Spinal cord (tissue), 10 donors: Measurements from ENCODE around the gene KLHL22. TPM values are rescaled to one million over a fixed set of nuclear protein-coding genes. Genes with fewer than 3 reads are reported as not detected.
A peak's percentile ranks its signal among the peaks of the same experiment; 100 is the strongest.

Source experiments
- DNase-seq, 6 donors: peaks; one replicate each; pipeline versions ENCODE4 v3.0.0 to v3.0.0-alpha.2; 2013 to 2015; ENCODE audit warnings: low spot score in 6 of 6, low read depth in 4 of 6
- H3K27ac ChIP-seq: one replicate; pipeline ENCODE4 v1.5.1; 2013; ENCODE audit warnings: low read depth, low read length, control low read depth
- H3K27me3 ChIP-seq: one replicate; pipeline ENCODE4 v1.6.1; 2013; ENCODE audit warnings: low read length; ENCODE audit not compliant: control insufficient read depth, insufficient read depth
- H3K36me3 ChIP-seq: one replicate; pipeline ENCODE4 v1.6.1; 2013; ENCODE audit warnings: low read length; ENCODE audit not compliant: control insufficient read depth, insufficient read depth
- H3K4me1 ChIP-seq: one replicate; pipeline ENCODE4 v1.6.1; 2013; ENCODE audit warnings: low read length; ENCODE audit not compliant: control insufficient read depth, insufficient read depth
- H3K4me3 ChIP-seq: one replicate; pipeline ENCODE4 v1.5.1; 2013; ENCODE audit warnings: low read depth, low read length, control low read depth
- H3K9me3 ChIP-seq: one replicate; pipeline ENCODE4 v1.6.1; 2013; ENCODE audit warnings: low read length; ENCODE audit not compliant: control insufficient read depth, insufficient read depth
- WGBS: methylation state at CpG from one replicate; pipeline ENCODE4 v1.1.5; 2013; ENCODE audit warnings: missing lambda C conversion rate; ENCODE audit not compliant: insufficient coverage; 5-methylcytosine and 5-hydroxymethylcytosine counted together
- polyA plus RNA-seq, 2 donors: library from polyadenylated mRNA; unstranded; fragments of 120-200 nt; gene quantifications; one replicate each; pipeline ENCODE4 v1.2.1, GENCODE V29; 2013; ENCODE audit not compliant: insufficient read length in 2 of 2
- total RNA-seq, 2 donors: library from RNA; depleted of rRNA in 1 of 2; stranded (reverse); fragments of 120-200 nt in 1 of 2; fragments of >200 nt in 1 of 2; gene quantifications; one replicate each; pipeline versions ENCODE4 v1.2.3 to v1.2.4, GENCODE V29; 2013 to 2014
- donor health status: healthy.

KLHL22 gene
- total and polyA plus RNA-seq, 4 donors, result 40.8 to 68.4 (median 52.3) TPM

- no peak for DNase-seq
- Histone ChIP-seq H3K9me3 (no peaks in the 10 kb centered on the region), H3K4me3 (no peak overlapping the region), H3K36me3 (peaks cover 43% of the 10 kb centered on the region), H3K27me3 (no peaks in the 10 kb centered on the region), H3K27ac (peak overlapping the region; percentile 20), H3K4me1 (peaks cover 54% of the 10 kb centered on the region)
- WGBS, result 90% methylated on average over 10 of the region's 11 CpGs
These were observed 37.7 kb upstream of the KLHL22 start for GRCh38 chr22:20533095-20533878.

GRCh38 chr22:20532256-20532993 is 36.8 kb upstream of the KLHL22 start:
- Histone ChIP-seq H3K9me3 (no peaks in the 10 kb centered on the region), H3K27me3 (no peaks in the 10 kb centered on the region), H3K4me1 (peaks cover 54% of the 10 kb centered on the region), H3K27ac (peak overlapping the region; percentile 20), H3K36me3 (peaks cover 35% of the 10 kb centered on the region), H3K4me3 (no peak overlapping the region)
- DNase-seq, result no peak
- WGBS, result 64% methylated on average over 8 of the region's 10 CpGs

GRCh38 chr22:20531404-20532201 is 36.0 kb upstream of the KLHL22 start:
- H3K36me3 ChIP-seq, result peaks cover 29% of the 10 kb centered on the region
- 36% methylated on average over 14 of the region's 15 CpGs for WGBS
- H3K27me3 ChIP-seq, result no peaks in the 10 kb centered on the region
- peak overlapping the region; percentile 20 for H3K27ac ChIP-seq
- no peaks in the 10 kb centered on the region for H3K9me3 ChIP-seq
- peaks cover 54% of the 10 kb centered on the region for H3K4me1 ChIP-seq
- peak in 1 of 6 donors; percentile 21 for DNase-seq
- no peak overlapping the region for H3K4me3 ChIP-seq

- Histone ChIP-seq H3K27ac (peak overlapping the region; percentile 20), H3K27me3 (no peaks in the 10 kb centered on the region), H3K9me3 (no peaks in the 10 kb centered on the region), H3K4me1 (peaks cover 55% of the 10 kb centered on the region), H3K36me3 (peaks cover 31% of the 10 kb centered on the region), H3K4me3 (no peak overlapping the region)
- no CpG with 5 or more reads among the region's 1 CpG for WGBS
- DNase-seq, result no peak
These were observed 35.5 kb upstream of the KLHL22 start for GRCh38 chr22:20531154-20531403.

GRCh38 chr22:20530368-20531153 is 35.0 kb upstream of the KLHL22 start:
- Histone ChIP-seq H3K4me3 (no peak overlapping the region), H3K4me1 (peaks cover 59% of the 10 kb centered on the region), H3K36me3 (peaks cover 31% of the 10 kb centered on the region), H3K9me3 (no peaks in the 10 kb centered on the region), H3K27me3 (no peaks in the 10 kb centered on the region), H3K27ac (peak overlapping the region; percentile 20)
- WGBS, result 79% methylated on average over 13 of the region's 15 CpGs
- no peak for DNase-seq

GRCh38 chr22:20528405-20528978 is 32.9 kb upstream of the KLHL22 start:
- no peaks in the 10 kb centered on the region for H3K9me3 ChIP-seq
- peaks cover 46% of the 10 kb centered on the region for H3K4me1 ChIP-seq
- 100% methylated on average over 7 of the region's 7 CpGs for WGBS
- DNase-seq, result no peak
- H3K4me3 ChIP-seq, result no peak overlapping the region
- peaks cover 32% of the 10 kb centered on the region for H3K36me3 ChIP-seq
- H3K27me3 ChIP-seq, result no peaks in the 10 kb centered on the region
- no peak overlapping the region for H3K27ac ChIP-seq

GRCh38 chr22:20526628-20527355 is 31.2 kb upstream of the KLHL22 start:
- 55% methylated on average over 5 of the region's 6 CpGs for WGBS
- Histone ChIP-seq H3K4me3 (no peak overlapping the region), H3K9me3 (no peaks in the 10 kb centered on the region), H3K4me1 (peaks cover 29% of the 10 kb centered on the region), H3K36me3 (peaks cover 32% of the 10 kb centered on the region), H3K27ac (no peak overlapping the region), H3K27me3 (no peaks in the 10 kb centered on the region)
- no peak for DNase-seq

- Histone ChIP-seq H3K27ac (no peak overlapping the region), H3K36me3 (peaks cover 29% of the 10 kb centered on the region), H3K27me3 (no peaks in the 10 kb centered on the region), H3K4me1 (peaks cover 24% of the 10 kb centered on the region), H3K4me3 (no peak overlapping the region), H3K9me3 (no peaks in the 10 kb centered on the region)
- peak in 1 of 6 donors; percentile 33 for DNase-seq
- 56% methylated on average over 3 of the region's 4 CpGs for WGBS
These were observed 30.7 kb upstream of the KLHL22 start for GRCh38 chr22:20526305-20526627.
